SK-N-MC (cell line): ENCODE data around the gene SHLD1.
"Not testable (repeated sequence)": the region's sequence is repeated elsewhere in the genome, so short reads cannot be mapped to it uniquely, and the experiment has no call there.

Source experiments
- DNase-seq: peaks from one replicate; pipeline ENCODE4 v3.0.0-alpha.2; 2011; ENCODE audit warnings: low read depth, low spot score
- H3K27ac ChIP-seq: fragments of 200-600 bp; sonication (generic); 2 replicates; pipeline ENCODE4 v1.5.1; 2016; ENCODE audit warnings: mixed run types
- H3K36me3 ChIP-seq: fragments of 200-600 bp; sonication (generic); 2 replicates; pipeline ENCODE4 v1.6.1; 2017; ENCODE audit warnings: antibody characterized with exemption, low read length, mixed read lengths; ENCODE audit not compliant: insufficient read depth
- H3K4me3 ChIP-seq: fragments of 200-600 bp; sonication (generic); 2 replicates; pipeline ENCODE4 v1.5.1; 2016
- H3K9ac ChIP-seq: fragments of 200-600 bp; sonication (generic); 2 replicates; pipeline ENCODE4 v1.8.0; 2017; ENCODE audit warnings: mixed run types, mixed read lengths; ENCODE audit not compliant: insufficient read length
- H3K9me3 ChIP-seq: fragments of 200-600 bp; sonication (generic); 2 replicates; pipeline ENCODE4 v1.6.1; 2017; ENCODE audit warnings: low read depth, mild to moderate bottlenecking, antibody characterized with exemption, low read length, moderate library complexity, mixed read lengths
- EZH2 ChIP-seq: fragments of 200-600 bp; sonication (generic); IDR thresholded peaks from one replicate; pipeline ENCODE4 v1.6.1; 2017; ENCODE audit warnings: antibody characterized with exemption
- FOXP2 ChIP-seq: optimal IDR thresholded peaks from 2 replicates; pipeline ENCODE3; 2011; ENCODE audit warnings: mild to moderate bottlenecking, moderate library complexity; ENCODE audit not compliant: insufficient read depth; ENCODE audit errors: extremely low read length, control extremely low read depth
- POLR2AphosphoS5 ChIP-seq: IDR thresholded peaks from 2 replicates; pipeline ENCODE4 v1.6.1; 2012; ENCODE audit warnings: mild to moderate bottlenecking, low read depth, low read length, borderline replicate concordance

The SHLD1 gene

GRCh38 chr20:5749952-5750779 lies at the start of gene SHLD1:
TSS of gene SHLD1 (plus strand) at chr20:5750401. CDS start at chr20:5772866, 22,465 bp downstream.
- peak within 1 kb of the TSS; percentile 92 for H3K27ac ChIP-seq
- H3K9me3 ChIP-seq = no peaks in the 10 kb centered on the region
- TF ChIP-seq EZH2 (no peak), POLR2AphosphoS5 (peak; percentile 70)
- no peaks in the 10 kb centered on the region for H3K36me3 ChIP-seq
- peak; percentile 72 for DNase-seq
- H3K9ac ChIP-seq = peak within 1 kb of the TSS; percentile 94
- H3K4me3 ChIP-seq = peak within 1 kb of the TSS; percentile 86

- H3K27ac ChIP-seq, H3K36me3 ChIP-seq, H3K9ac ChIP-seq, H3K9me3 ChIP-seq, H3K4me3 ChIP-seq, DNase-seq: not testable (repeated sequence)
Observed at GRCh38 chr20:5702339-5702738, 47.9 kb upstream of the SHLD1 start.

GRCh38 chr20:5703681-5704101 lies 46.5 kb upstream of the SHLD1 start:
- TF ChIP-seq EZH2 = no peak
- no peak for TF ChIP-seq FOXP2
- TF ChIP-seq POLR2AphosphoS5 = no peak
- no peak for DNase-seq
- H3K9ac ChIP-seq = no peak overlapping the region
- no peaks in the 10 kb centered on the region for H3K9me3 ChIP-seq
- no peak overlapping the region for H3K27ac ChIP-seq
- H3K4me3 ChIP-seq = no peak overlapping the region
- H3K36me3 ChIP-seq = no peaks in the 10 kb centered on the region

- no peaks in the 10 kb centered on the region for H3K36me3 ChIP-seq
- H3K9ac ChIP-seq = no peak overlapping the region
- TF ChIP-seq FOXP2 (no peak), EZH2 (no peak)
- H3K27ac ChIP-seq = no peak overlapping the region
- no peak overlapping the region for H3K4me3 ChIP-seq
- no peak for DNase-seq
- H3K9me3 ChIP-seq = no peaks in the 10 kb centered on the region
Observed at GRCh38 chr20:5705827-5706226, 44.4 kb upstream of the SHLD1 start.

- no peak overlapping the region for H3K4me3 ChIP-seq
- H3K9ac ChIP-seq = no peak overlapping the region
- H3K27ac ChIP-seq = no peak overlapping the region
- TF ChIP-seq EZH2 (no peak), FOXP2 (no peak), POLR2AphosphoS5 (no peak)
- H3K36me3 ChIP-seq = no peaks in the 10 kb centered on the region
- DNase-seq = no peak
- H3K9me3 ChIP-seq = no peaks in the 10 kb centered on the region
Observed at GRCh38 chr20:5706797-5707196, 43.4 kb upstream of the SHLD1 start.

- no peaks in the 10 kb centered on the region for H3K9me3 ChIP-seq
- H3K9ac ChIP-seq = no peak overlapping the region
- no peak overlapping the region for H3K4me3 ChIP-seq
- H3K36me3 ChIP-seq = no peaks in the 10 kb centered on the region
- no peak for TF ChIP-seq EZH2
- no peak for TF ChIP-seq FOXP2
- no peak for TF ChIP-seq POLR2AphosphoS5
- DNase-seq = no peak
- no peak overlapping the region for H3K27ac ChIP-seq
Observed at GRCh38 chr20:5710551-5710950, 39.6 kb upstream of the SHLD1 start.

GRCh38 chr20:5714261-5715041 lies 35.8 kb upstream of the SHLD1 start:
- TF ChIP-seq POLR2AphosphoS5 = no peak
- TF ChIP-seq FOXP2 = no peak
- TF ChIP-seq EZH2 = no peak
- Histone ChIP-seq H3K4me3 (no peak overlapping the region), H3K36me3 (no peaks in the 10 kb centered on the region), H3K27ac (no peak overlapping the region), H3K9me3 (no peaks in the 10 kb centered on the region), H3K9ac (no peak overlapping the region)
- DNase-seq = no peak

GRCh38 chr20:5715071-5715841 lies 34.9 kb upstream of the SHLD1 start:
- TF ChIP-seq FOXP2 = no peak
- no peak for TF ChIP-seq EZH2
- no peak for TF ChIP-seq POLR2AphosphoS5
- H3K27ac ChIP-seq = no peak overlapping the region
- DNase-seq = no peak

More at GRCh38 chr20:5715071-5715841, 34.9 kb upstream of the SHLD1 start:
- Histone ChIP-seq H3K9me3 (no peaks in the 10 kb centered on the region), H3K36me3 (no peaks in the 10 kb centered on the region), H3K9ac (no peak overlapping the region), H3K4me3 (no peak overlapping the region)
